ENCODE measurements around the gene SMIM5. TPM values are rescaled to one million over a fixed set of nuclear protein-coding genes. Genes with fewer than 3 reads are reported as not detected.
A peak's percentile ranks its signal among the peaks of the same experiment; 100 is the strongest.

Gene SMIM5
- total and polyA plus RNA-seq, 2 of the 13 experiments (the other 11 are each of a cell fraction or from before 2014, with no cell fraction given): not detected

DNA sequence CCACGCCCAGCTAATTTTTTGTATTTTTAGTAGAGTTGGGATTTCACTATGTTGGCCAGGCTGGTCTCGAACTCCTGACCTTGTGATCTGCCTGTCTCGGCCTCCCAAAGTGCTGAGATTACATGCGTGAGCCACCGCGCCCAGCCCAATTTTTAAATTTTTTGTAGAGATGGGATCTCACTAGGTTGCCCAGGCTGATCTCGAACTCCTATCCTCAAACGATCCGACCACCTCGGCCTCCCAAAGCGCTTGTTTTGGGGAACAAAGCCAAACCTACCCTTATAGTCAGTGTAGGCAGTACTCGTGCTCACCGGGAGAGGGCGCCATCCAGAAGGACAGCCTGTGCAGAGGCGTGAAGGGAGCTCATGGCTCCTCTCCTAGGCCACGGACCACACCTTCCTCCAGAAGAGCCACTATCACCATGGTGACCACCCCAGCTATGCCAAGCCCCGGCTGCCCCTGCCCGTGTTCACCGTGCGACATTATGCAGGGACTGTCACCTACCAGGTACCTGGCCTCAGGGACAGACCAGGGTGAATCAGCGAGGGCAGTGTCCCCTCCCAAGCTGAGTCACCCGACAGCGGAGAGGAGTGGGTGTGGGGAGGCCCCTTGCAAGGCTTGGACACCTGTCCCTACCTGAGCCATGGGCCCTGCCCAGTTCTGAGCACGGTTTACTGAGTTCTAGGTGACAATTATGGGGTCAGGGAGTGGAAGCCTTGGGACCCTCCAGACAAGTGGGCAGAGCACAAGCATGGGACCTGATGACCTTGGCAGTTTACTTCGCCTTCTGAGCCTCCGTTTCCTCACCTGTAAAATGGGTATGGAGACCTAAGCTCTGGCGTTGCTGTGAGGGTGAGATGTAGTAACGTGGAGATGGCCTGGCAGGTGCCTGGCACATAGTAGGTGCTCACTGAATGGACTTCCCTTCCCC, 31.9 kb upstream of the SMIM5 start (continued):
- TF ChIP-seq HNRNPL (IDR thresholded peaks at IDR 0.05; ENCODE audit: low read depth, low read length) (0 out of 2 replicates have a peak, but pooled peaks have one; percentile 32), ZNF263 (CRISPR knock-in tag; IDR thresholded peaks at IDR 0.05) (peak; percentile 77), SMAD3 (CRISPR knock-in tag; IDR thresholded peaks at IDR 0.05) (0 out of 2 replicates have a peak, but pooled peaks have one; percentile 20), GABPB1 (CRISPR knock-in tag; IDR thresholded peaks at IDR 0.05) (peak; percentile 39), ZNF253 (CRISPR knock-in tag; IDR thresholded peaks at IDR 0.05; ENCODE audit: borderline replicate concordance) (no peak), TGIF2 (CRISPR knock-in tag; IDR thresholded peaks at IDR 0.05) (peak; percentile 33; the same call in 1 of the 2 replicates), ZNF510 (CRISPR knock-in tag; IDR thresholded peaks at IDR 0.05; ENCODE audit: low read depth) (no peak), THAP11 (CRISPR knock-in tag; IDR thresholded peaks at IDR 0.05) (peak; percentile 59), ZNF274 (CRISPR knock-in tag; IDR thresholded peaks at IDR 0.05) (peak; percentile 59; the same call in 1 of the 2 replicates), ZNF335 (CRISPR knock-in tag; IDR thresholded peaks at IDR 0.05) (no peak), ZNF589 (CRISPR knock-in tag; conservative IDR thresholded peaks at IDR 0.05) (peak; percentile 51; the same call in 1 of the 2 replicates), ZC3H13 (CRISPR knock-in tag; IDR thresholded peaks at IDR 0.05) (0 out of 2 replicates have a peak, but pooled peaks have one; percentile 26), PAX8 (CRISPR knock-in tag; IDR thresholded peaks at IDR 0.05; ENCODE audit: borderline replicate concordance) (no peak), MAF1 (CRISPR knock-in tag; IDR thresholded peaks at IDR 0.05; ENCODE audit: borderline replicate concordance) (no peak), FOXC1 (CRISPR knock-in tag; IDR thresholded peaks at IDR 0.05; ENCODE audit: borderline replicate concordance) (peak; percentile 54; the same call in 1 of the 2 replicates), NFIB (CRISPR knock-in tag; IDR thresholded peaks at IDR 0.05; ENCODE audit: borderline replicate concordance) (no peak), ZFX (CRISPR knock-in tag; IDR thresholded peaks at IDR 0.05; ENCODE audit: low read depth) (peak; percentile 52; the same call in 1 of the 2 replicates)
- TF ChIP-seq, protein P1, sequence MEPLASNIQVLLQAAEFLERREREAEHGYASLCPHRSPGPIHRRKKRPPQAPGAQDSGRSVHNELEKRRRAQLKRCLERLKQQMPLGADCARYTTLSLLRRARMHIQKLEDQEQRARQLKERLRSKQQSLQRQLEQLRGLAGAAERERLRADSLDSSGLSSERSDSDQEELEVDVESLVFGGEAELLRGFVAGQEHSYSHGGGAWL (CRISPR knock-in tag; IDR thresholded peaks at IDR 0.05): 0 out of 2 replicates have a peak, but pooled peaks have one; percentile 4
- TF ChIP-seq, protein P2, sequence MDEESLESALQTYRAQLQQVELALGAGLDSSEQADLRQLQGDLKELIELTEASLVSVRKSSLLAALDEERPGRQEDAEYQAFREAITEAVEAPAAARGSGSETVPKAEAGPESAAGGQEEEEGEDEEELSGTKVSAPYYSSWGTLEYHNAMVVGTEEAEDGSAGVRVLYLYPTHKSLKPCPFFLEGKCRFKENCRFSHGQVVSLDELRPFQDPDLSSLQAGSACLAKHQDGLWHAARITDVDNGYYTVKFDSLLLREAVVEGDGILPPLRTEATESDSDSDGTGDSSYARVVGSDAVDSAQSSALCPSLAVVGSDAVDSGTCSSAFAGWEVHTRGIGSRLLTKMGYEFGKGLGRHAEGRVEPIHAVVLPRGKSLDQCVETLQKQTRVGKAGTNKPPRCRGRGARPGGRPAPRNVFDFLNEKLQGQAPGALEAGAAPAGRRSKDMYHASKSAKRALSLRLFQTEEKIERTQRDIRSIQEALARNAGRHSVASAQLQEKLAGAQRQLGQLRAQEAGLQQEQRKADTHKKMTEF (CRISPR knock-in tag; IDR thresholded peaks at IDR 0.05): peak; percentile 26; the same call in 1 of the 2 replicates
- TF ChIP-seq, protein P3, sequence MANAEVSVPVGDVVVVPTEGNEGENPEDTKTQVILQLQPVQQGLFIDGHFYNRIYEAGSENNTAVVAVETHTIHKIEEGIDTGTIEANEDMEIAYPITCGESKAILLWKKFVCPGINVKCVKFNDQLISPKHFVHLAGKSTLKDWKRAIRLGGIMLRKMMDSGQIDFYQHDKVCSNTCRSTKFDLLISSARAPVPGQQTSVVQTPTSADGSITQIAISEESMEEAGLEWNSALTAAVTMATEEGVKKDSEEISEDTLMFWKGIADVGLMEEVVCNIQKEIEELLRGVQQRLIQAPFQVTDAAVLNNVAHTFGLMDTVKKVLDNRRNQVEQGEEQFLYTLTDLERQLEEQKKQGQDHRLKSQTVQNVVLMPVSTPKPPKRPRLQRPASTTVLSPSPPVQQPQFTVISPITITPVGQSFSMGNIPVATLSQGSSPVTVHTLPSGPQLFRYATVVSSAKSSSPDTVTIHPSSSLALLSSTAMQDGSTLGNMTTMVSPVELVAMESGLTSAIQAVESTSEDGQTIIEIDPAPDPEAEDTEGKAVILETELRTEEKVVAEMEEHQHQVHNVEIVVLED (CRISPR knock-in tag; IDR thresholded peaks at IDR 0.05; ENCODE audit: borderline replicate concordance): 0 out of 2 replicates have a peak, but pooled peaks have one; percentile 40
- TF ChIP-seq, protein P4, sequence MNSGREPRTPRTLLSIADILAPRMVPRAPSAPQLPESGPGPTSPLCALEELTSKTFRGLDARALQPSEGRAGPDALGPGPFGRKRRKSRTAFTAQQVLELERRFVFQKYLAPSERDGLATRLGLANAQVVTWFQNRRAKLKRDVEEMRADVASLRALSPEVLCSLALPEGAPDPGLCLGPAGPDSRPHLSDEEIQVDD (CRISPR knock-in tag; IDR thresholded peaks at IDR 0.05; ENCODE audit: borderline replicate concordance): no peak

All from HepG2 (cell line).